HepG2 (cell line): ENCODE measurements around the gene TXLNA. TPM values are rescaled to one million over a fixed set of nuclear protein-coding genes. Genes with fewer than 3 reads are reported as not detected.

Experiments used
- AGO1 ChIP-seq: fragments of 200-400 bp; formaldehyde crosslinking; IDR thresholded peaks from 2 replicates; pipeline ENCODE4 v1.6.1; 2017; ENCODE audit warnings: mild to moderate bottlenecking, low read depth, low read length, moderate library complexity; ENCODE audit not compliant: poor library complexity, severe bottlenecking
- ASH2L ChIP-seq: fragments of 300-600, 200-600 bp; sonication (generic); IDR thresholded peaks from 2 replicates; pipeline ENCODE4 v1.7.0; 2017; ENCODE audit warnings: low read depth, mild to moderate bottlenecking, moderate library complexity, mixed read lengths, low read length; ENCODE audit not compliant: insufficient read length
- ATF1 ChIP-seq: IDR thresholded peaks from 2 replicates; pipeline ENCODE4 v1.6.1; 2016; ENCODE audit warnings: mild to moderate bottlenecking, control low read depth
- DRAP1 ChIP-seq: IDR thresholded peaks from 2 replicates; pipeline ENCODE4 v1.6.1; 2016; ENCODE audit warnings: missing genetic modification reagents, missing compliant biosample characterization
- KDM3A ChIP-seq: IDR thresholded peaks from 2 replicates; pipeline ENCODE4 v1.6.1; 2018; ENCODE audit warnings: low read depth, missing compliant biosample characterization
- MAZ ChIP-seq, 2 experiments: sonication (generic) in 1 of 2; formaldehyde crosslinking in 1 of 2; IDR thresholded peaks; 2 replicates each; pipeline versions ENCODE4 v1.5.0 to v1.6.1; 2012 to 2020; ENCODE audit warnings: low read depth in 2 of 2, mild to moderate bottlenecking in 2 of 2, borderline replicate concordance in 1 of 2, improper control_type of control experiment in 1 of 2, low read length in 1 of 2, missing genetic modification reagents in 1 of 2, moderate library complexity in 1 of 2
- MTERF4 ChIP-seq: sonication (generic); formaldehyde crosslinking; IDR thresholded peaks from 2 replicates; pipeline ENCODE4 v1.8.0; 2023; ENCODE audit warnings: mild to moderate bottlenecking, missing genetic modification reagents
- NCOA1 ChIP-seq: sonication (generic); formaldehyde crosslinking; IDR thresholded peaks from 2 replicates; pipeline ENCODE4 v1.9.0; 2021; ENCODE audit warnings: missing genetic modification reagents
- NKX3-1 ChIP-seq: sonication (generic); formaldehyde crosslinking; IDR thresholded peaks from 2 replicates; pipeline ENCODE4 v1.5.0; 2020; ENCODE audit warnings: missing genetic modification reagents
- STAT5B ChIP-seq: sonication (generic); formaldehyde crosslinking; IDR thresholded peaks from 2 replicates; pipeline ENCODE4 v1.4.0; 2020; ENCODE audit warnings: missing genetic modification reagents
- ZNF138 ChIP-seq: sonication (generic); formaldehyde crosslinking; IDR thresholded peaks from 2 replicates; pipeline ENCODE4 v1.5.0; 2020; ENCODE audit warnings: mild to moderate bottlenecking, low read depth, missing genetic modification reagents
- ZNF142 ChIP-seq: sonication (generic); formaldehyde crosslinking; IDR thresholded peaks from 2 replicates; pipeline ENCODE4 v1.4.0; 2020; ENCODE audit warnings: missing genetic modification reagents
- ZNF143 ChIP-seq: sonication (generic); formaldehyde crosslinking; IDR thresholded peaks from 2 replicates; pipeline ENCODE4 v1.4.0; 2020; ENCODE audit warnings: missing genetic modification reagents
- ZNF484 ChIP-seq: sonication (generic); formaldehyde crosslinking; IDR thresholded peaks from 2 replicates; pipeline ENCODE4 v1.5.1; 2020; ENCODE audit warnings: mild to moderate bottlenecking, low read depth, missing genetic modification reagents, borderline replicate concordance
- ZNF724P ChIP-seq: sonication (generic); formaldehyde crosslinking; IDR thresholded peaks from 2 replicates; pipeline ENCODE4 v1.8.0; 2022; ENCODE audit warnings: missing genetic modification reagents, borderline replicate concordance
- ZNF784 ChIP-seq: sonication (generic); formaldehyde crosslinking; IDR thresholded peaks from 2 replicates; pipeline ENCODE4 v1.5.1; 2020; ENCODE audit warnings: missing genetic modification reagents, mild to moderate bottlenecking, borderline replicate concordance
- ZNF790 ChIP-seq: sonication (generic); formaldehyde crosslinking; IDR thresholded peaks from 2 replicates; pipeline ENCODE4 v1.8.0; 2022; ENCODE audit warnings: missing genetic modification reagents, mild to moderate bottlenecking, borderline replicate concordance
- polyA plus RNA-seq, 8 experiments: library from polyadenylated mRNA; depleted of rRNA in 3 of 8; stranded (reverse) in 7 of 8; unstranded in 1 of 8; fragments of >200 nt; fragmentation: Illumina TruSeq in 4 of 8; extraction: Trizol in 4 of 8; gene quantifications; 2 replicates each; pipeline versions ENCODE4 v1.2.1 to v1.2.3, GENCODE V29; 2011 to 2016; ENCODE audit warnings: low read depth in 4 of 8, missing spikeins in 1 of 8, mixed read lengths in 1 of 8; ENCODE audit not compliant: insufficient read depth in 1 of 8
- total RNA-seq, 5 experiments: library from RNA; depleted of rRNA; stranded (reverse); fragments of >200 nt; fragmentation: Illumina TruSeq; extraction: Trizol; gene quantifications; 2 replicates each; pipeline ENCODE4 v1.2.3, GENCODE V29; 2016; ENCODE audit warnings: low read depth in 1 of 5

TXLNA gene
- total and polyA plus RNA-seq, 2 of the 13 experiments (the other 11 are each of a cell fraction or from before 2014, with no cell fraction given) = 29.6 to 67.8 TPM

- TF ChIP-seq ZNF142 (CRISPR knock-in tag) (peak; percentile 71; the same call in 1 of the 2 replicates), MAZ (IDR thresholded peaks at IDR 0.05; ENCODE audit: borderline replicate concordance, low read depth, low read length) (peak; percentile 25; the same call in 1 of the 2 replicates), MAZ (CRISPR knock-in tag; IDR thresholded peaks at IDR 0.05; ENCODE audit: low read depth) (no peak), ZNF790 (CRISPR knock-in tag) (peak; percentile 54; the same call in 1 of the 2 replicates), ZNF784 (CRISPR knock-in tag) (peak; percentile 40; the same call in 1 of the 2 replicates), AGO1 (peak; percentile 59), STAT5B (no peak), ZNF143 (CRISPR knock-in tag) (no peak), MTERF4 (CRISPR knock-in tag) (0 out of 2 replicates have a peak, but pooled peaks have one; percentile 15), ZNF724P (CRISPR knock-in tag) (peak; percentile 80; the same call in 1 of the 2 replicates), NCOA1 (peak; percentile 85), NKX3-1 (CRISPR knock-in tag) (no peak), KDM3A (CRISPR knock-in tag) (no peak), ZNF138 (CRISPR knock-in tag) (0 out of 2 replicates have a peak, but pooled peaks have one; percentile 43), DRAP1 (CRISPR knock-in tag) (peak; percentile 53; the same call in 1 of the 2 replicates), ATF1 (CRISPR knock-in tag) (peak; percentile 88), ZNF484 (no peak), ASH2L (no peak)
Measured at GRCh38 chr1:32205401-32206370, 26.2 kb downstream of the TXLNA start, which contains the start of gene IQCC (continued).
